NCI-H2029 (cell line): Measurements from ENCODE around the gene MAF.

Source experiments
- DNase-seq: peaks from one replicate; lab custom pipeline; 2025; lab: John Stamatoyannopoulos, UW

The MAF gene

GRCh38 chr16:79589601-79590102, 10.9 kb downstream of the MAF start:
- no peak for DNase-seq

DNA sequence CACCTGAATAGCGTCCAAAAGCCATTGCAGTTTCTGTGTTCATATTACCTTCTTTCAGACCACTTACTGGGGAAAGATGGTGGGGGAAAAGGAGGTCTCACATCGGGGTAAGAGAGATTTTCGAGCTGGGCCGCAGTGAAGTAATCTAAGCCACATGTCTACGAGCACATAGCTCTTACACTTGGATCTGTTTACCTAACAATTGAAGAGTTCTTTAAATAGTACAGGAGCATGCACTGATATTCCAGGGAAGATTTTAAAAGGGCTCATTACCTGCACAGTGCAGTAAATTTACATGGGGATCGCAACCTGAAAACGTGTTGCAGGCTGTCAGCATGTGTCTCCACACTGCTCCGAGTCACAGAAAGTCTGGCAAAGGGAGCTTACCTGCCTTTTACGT, 12.6 kb downstream of the MAF start:
- DNase-seq, result no peak

DNA sequence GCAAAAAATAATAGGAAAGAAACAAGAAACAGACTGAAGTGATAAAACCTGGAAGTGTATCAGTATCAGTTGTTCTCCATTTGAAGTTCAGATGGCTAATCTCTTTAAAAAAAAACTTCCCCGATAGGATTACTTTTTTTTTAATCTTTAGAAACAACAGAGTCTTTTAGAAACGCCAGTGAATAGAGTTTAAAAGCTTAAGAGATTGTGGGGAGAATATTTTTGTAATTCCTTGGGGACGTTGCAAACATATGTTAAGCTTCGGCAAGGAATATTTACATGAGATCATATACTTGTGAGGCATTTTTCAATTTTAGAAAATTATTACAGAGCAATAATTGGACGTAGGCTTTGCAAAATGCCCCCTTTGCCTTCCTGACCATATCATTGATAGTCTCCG, 13.2 kb downstream of the MAF start:
- no peak for DNase-seq

DNA sequence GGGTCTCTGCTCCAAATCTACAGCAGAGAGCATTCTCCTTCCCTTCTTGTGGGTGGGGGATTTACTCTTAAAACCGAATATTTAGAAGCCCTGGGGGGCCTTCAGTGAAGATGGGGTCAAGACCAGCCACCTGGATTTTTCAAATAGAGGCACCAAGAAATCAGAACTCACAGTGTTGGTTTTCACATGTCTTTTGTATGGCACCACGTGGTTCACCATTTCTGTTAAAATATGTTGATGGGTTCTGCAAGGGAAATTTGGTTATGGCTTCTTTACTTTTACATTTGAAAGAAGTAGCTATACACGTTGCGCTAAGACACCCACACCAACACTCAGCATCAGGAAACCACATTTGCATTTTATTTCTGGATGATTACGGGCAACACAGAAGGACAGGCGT, 17.7 kb downstream of the MAF start:
- DNase-seq, result no peak

GRCh38 chr16:79580453-79581191, 19.9 kb downstream of the MAF start:
- DNase-seq, result no peak

DNA sequence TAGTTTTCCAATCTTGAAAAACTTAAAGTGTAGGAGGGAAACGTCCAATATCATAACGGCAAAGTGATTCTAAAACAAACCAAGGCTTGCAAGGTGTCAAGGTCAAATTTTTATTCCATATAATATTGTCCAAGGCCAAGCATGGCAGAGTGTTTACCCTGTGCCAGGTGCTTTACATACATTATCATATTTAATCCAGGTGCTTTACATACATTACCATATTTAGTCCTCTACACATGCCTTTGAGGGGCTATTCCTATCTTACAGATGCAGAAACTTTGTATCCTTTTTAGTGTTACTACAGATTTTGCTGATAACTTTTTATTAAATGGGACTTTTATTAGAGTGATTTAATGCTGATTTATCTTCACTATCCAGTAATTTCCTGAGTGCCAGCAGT, 23.9 kb downstream of the MAF start:
- no peak for DNase-seq

DNA sequence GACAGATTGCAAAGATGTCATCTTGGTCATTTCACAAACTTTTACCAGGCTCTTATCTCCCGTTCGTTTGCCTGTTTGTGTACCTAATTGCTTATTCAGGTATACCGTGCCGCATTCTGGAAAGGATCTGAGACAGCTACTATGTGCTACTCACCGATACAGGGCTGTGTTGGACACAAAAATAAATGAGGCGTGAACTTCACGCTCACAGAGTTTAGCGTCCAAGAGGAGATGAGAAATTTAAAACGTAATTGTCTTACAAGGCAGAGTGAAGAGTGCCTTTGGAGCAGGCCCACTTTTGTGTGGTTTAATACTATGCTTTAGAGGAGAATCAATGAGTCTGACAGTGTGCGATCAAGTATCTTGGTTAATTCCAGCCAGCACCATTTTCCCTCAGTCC, 26.7 kb downstream of the MAF start:
- no peak for DNase-seq

DNA sequence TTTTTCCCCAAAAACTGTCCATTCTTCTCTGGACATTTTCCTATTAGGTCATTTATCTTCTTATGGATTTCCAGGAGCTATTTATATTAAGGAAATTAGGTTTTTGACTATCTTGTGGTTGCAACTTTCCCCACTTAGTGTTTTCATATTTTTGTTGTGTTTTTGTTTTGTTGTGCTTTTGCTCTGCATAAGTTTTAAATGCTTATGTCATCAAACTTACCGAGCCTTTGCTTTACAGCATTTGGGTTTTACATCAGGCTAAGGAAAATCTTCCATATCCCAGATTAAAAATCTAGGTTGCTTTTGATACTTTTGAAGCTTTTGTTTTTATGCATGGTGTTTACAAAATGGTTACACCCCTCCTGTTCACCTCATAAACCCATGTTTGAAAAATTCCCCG, 27.5 kb downstream of the MAF start:
- no peak for DNase-seq

DNA sequence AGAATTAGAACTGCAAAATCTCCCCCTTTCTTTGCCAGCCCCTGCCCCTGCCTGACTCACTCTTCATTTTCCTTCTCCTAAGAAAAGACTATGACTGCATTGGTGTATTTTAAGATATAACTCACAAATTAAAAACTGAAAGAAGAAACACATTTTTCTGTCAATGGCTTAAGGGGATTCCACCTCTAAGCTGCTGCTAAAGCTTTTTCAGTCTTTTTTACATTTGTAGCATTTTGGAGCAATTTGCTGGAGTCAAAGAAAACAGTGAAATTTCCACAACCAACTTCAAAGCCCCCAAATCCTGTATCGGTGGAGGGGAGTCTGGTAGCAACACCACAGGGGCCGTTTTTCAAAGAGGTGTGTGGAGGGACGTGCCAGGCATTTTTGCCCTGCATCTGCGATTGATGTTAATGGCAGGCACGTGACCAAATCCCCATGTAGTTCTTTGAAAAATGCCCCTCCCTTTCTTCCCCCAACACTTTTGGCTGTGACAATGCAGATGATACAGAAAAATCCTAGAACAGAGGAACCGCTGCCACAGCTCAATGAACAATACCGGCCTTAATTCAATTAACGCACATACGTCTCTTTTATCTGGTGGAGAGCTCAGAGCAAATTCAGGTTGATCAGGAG, 28.5 kb downstream of the MAF start:
- no peak for DNase-seq

DNA sequence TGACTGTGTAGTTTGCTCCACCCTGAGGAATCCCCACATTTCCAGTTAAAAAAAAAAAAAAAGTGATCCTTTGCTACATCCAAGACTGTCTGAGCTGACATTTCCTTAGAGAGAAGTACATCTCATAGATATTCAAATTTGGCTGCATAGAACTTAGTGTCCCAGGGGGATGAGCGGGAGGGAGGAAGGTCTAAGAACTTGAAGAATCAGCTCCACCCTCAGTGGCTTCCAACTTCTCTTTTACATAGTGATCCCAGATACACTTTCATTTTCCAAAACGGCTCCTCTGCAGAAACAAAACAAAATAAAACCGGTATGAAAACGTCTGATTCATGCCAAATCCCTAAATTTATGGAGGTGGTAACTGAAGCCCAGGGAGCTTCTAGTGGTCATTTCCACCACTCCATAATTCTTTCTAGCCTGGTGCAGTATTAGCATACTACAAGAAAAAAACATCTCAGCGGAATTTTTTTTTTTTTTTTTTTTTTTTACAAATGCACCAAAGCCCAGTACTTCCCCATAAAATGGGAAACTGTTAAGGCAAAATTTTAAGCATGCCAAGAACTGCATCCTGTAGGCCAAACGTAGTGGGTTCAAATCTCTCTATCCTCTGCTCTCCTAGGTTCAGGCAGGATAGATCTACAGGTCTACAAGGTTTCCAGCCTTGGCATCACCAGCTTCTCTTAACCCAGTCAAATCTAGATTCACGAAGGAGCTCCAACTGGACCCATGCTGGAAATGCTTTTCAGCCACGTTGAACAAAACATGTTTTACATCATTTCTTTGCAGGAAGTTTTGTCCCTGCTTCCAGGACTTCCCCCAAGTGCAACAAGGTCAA, 29.3 kb downstream of the MAF start:
- DNase-seq, result no peak

- DNase-seq, result no peak
Measured at GRCh38 chr16:79564671-79565107, 35.8 kb downstream of the MAF start.

DNA sequence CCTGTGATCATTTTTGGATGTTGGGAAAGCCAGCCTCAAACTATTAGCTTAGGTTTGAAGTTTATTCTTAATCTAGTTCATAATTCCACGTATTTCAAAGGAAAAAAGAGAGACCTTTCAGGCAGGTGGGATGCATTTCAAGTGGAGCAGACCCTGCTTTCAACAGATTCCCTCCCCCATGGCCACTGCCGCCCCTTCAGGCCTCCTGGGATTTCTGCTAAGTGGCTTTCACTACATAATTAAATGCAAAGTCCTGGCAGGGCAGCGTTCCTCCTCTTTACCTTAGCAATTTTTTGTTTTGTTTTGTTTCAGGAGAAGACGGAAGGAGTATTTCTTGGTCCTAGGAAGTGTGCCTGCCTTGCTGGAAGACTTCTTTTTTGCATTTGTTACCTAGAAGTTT, 36.6 kb downstream of the MAF start:
- DNase-seq, result no peak

DNA sequence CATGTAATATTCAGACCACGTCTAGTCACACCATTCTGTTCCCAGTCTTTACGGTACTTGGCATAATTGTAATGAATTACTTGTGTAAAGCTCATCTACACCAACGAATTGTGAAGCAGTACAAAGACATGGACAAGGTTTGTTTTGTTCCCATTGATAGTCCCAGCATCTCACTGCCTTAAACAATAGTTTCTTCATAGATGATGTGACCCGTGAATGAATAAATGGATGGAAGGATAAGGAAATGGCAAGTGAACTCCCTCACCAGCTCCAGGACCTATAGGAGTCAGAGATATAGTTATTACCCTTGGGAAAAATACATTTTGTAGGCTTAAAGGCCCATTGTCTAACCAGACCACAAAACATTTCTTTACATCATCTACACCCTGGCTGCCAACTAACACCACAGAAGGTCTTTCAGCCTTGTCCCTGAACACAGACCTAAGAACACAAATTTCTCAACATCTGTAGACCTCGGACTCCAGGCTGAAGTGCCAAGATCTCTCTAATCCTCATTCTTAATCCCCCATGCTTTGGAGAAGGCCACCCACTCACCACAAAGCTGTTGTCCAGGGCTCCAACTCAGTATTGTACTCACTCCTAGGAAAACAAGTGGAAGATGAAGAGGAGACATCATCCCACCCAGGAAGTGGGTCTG, 38.2 kb downstream of the MAF start:
- no peak for DNase-seq

GRCh38 chr16:79561729-79562128, 38.8 kb downstream of the MAF start:
- no peak for DNase-seq

GRCh38 chr16:79560923-79561322, 39.6 kb downstream of the MAF start:
- no peak for DNase-seq

DNA sequence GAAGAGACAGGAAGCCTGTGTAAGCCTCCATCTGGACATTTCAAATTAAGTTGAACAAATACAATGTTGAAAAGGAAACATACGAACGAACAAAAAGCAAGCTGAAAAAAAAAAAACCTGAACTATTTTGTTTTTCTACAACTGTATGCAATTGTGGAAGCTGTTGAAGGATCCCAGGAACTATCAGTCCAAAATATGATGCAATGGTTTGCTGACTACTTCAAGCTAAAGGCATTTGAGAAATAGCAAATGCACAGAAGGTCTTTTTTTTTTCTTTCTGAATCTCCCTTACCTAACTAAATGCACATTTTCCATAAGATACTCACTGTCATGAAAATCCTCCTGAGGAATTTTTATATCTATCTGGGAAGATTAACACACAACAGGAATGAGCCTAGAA, 40.2 kb downstream of the MAF start:
- DNase-seq, result no peak

GRCh38 chr16:79559532-79559931, 41.0 kb downstream of the MAF start:
- DNase-seq, result no peak

DNA sequence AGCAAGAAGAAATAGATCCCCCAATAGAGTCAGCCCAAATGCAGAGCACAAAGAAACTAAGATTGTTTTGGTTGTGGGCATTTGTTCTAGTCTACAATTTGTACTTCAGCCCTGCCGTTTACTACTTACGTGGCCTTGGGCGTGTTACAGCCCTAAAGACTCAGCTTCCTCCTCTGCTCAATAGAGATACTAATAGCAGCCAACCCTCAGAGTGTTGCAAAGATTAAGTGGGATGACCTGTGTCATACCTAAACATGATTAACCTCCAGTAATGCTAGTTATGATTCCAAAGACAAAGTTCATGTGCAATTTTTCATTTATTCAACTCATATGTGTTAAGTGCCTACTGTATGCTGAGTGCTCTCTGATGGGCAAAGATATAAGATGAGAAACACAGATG, 43.1 kb downstream of the MAF start:
- no peak for DNase-seq

GRCh38 chr16:79554912-79555311, 45.6 kb downstream of the MAF start:
- no peak for DNase-seq

DNA sequence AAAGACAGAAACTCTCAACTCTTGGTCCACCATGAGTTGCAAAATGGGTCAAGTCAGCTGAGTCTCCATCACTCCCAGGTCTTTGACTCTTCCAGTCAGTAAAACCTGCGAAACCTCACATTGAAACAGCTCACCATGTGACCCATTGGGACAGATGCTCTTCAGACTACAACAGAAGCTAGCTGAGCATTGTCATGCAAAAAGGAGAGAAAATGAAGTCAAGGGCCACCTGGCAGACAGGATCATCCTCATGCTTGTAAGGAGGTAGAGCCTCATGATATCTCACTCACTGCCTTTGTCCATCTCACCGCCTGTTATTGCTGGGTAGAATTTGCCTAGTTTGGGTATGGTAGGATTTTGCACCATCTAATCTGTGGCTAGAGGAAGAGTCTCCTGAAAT, 50.2 kb downstream of the MAF start:
- no peak for DNase-seq

DNA sequence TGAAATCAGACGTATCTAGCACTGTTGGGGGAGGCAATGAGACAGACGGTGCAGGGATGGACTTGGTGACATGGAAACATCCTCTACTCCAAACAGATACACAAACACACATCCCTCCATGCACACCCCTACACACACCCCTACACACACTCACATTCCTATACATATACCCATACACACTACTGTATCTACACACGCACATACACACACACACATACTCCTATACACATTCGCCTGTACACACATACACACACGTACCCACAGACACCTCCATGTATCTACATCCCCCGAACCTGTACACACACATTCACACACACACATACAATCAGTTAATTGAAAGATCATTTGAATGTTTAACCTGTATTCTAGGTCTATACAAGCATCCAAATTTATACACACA, 53.5 kb downstream of the MAF start:
- no peak for DNase-seq
